SK-N-MC (cell line): ENCODE results near the gene TMEM30B.
"Not testable (repeated sequence)": the region's sequence is repeated elsewhere in the genome, so short reads cannot be mapped to it uniquely, and the experiment has no call there.

Experiments
- EZH2 ChIP-seq: fragments of 200-600 bp; sonication (generic); IDR thresholded peaks from one replicate; pipeline ENCODE4 v1.6.1; 2017; ENCODE audit warnings: antibody characterized with exemption
- POLR2AphosphoS5 ChIP-seq: IDR thresholded peaks from 2 replicates; pipeline ENCODE4 v1.6.1; 2012; ENCODE audit warnings: mild to moderate bottlenecking, low read depth, low read length, borderline replicate concordance

DNA sequence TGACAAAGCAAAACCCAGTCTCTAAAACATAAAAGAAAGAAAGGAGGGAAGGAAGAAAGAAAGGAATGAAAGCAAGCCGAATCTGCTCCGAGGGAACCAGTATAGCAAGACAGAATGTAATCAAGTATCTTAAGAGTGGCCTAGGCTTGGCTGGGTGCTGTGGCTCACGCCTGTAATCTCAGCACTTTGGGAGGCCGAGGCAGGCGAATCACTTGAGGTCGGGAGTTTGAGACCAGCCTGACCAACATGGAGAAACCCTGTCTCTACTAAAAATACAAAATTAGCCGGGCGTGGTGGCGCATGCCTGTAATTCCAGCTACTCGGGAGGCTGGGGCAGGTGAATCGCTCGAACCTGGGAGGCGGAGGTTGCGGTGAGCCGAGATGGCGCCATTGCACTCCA, 39.0 kb upstream of the TMEM30B start:
- TF ChIP-seq EZH2, POLR2AphosphoS5: not testable (repeated sequence)
